ENCODE results near the gene RGR. TPM values are rescaled to one million over a fixed set of nuclear protein-coding genes. Genes with fewer than 3 reads are reported as not detected.

RGR gene
- total RNA-seq, 1 experiment from 2014 or later: not detected

GRCh38 chr10:84202349-84202748 is 42.5 kb upstream of the RGR start:
- Histone ChIP-seq H3K27ac (ENCODE audit: low read length) (no peak overlapping the region), H3K9me3 (ENCODE audit: control insufficient read depth, insufficient read depth, low read depth, low read length) (no peaks in the 10 kb centered on the region), H3K4me3 (ENCODE audit: low read depth in 2 of 2, low read length in 2 of 2) (no peak overlapping the region), H3K27me3 (ENCODE audit: control insufficient read depth, insufficient read depth, low read length) (peaks cover 18% of the 10 kb centered on the region), H3K36me3 (ENCODE audit: control insufficient read depth, insufficient read depth, low read length) (no peaks in the 10 kb centered on the region), H3K4me1 (ENCODE audit: control insufficient read depth, insufficient read depth, low read length) (no peaks in the 10 kb centered on the region)
- POLR2A ChIA-PET: no interaction called here
- ATAC-seq (0 out of 2 replicates have a peak, but pooled peaks have one; percentile 26), DNase-seq (ENCODE audit: low read depth, low spot score) (no peak)
- in situ Hi-C loops (cut with HindIII; ENCODE audit: low pct_unique_long_range_greater_than_20kb, low sequenced_read_pairs): no loop called here
- no peak for TF ChIP-seq TCF7L2 (IDR thresholded peaks at IDR 0.05; ENCODE audit: low read depth, low read length)
- no peak for TF ChIP-seq SIN3A (IDR thresholded peaks at IDR 0.05; ENCODE audit: borderline replicate concordance, insufficient read depth, low read depth, low read length)
- no peak for TF ChIP-seq REST (IDR thresholded peaks at IDR 0.05; ENCODE audit: insufficient read depth in 1 of 2, low read depth in 2 of 2, low read length in 1 of 2)
- no peak for TF ChIP-seq POLR2AphosphoS5 (IDR thresholded peaks at IDR 0.05; ENCODE audit: low read depth, low read length)
- no peak for TF ChIP-seq CTCF (IDR thresholded peaks at IDR 0.05)
- CTCF ChIA-PET: interaction anchor here (0.6 to 1.2 kb wide), 2 partner anchors 36 to 54 kb away, joined by 3 to 4 read pairs; no protein-coding TSS in a partner anchor
- intact Hi-C loops (cut with micrococcal nuclease; ENCODE audit: unreplicated experiment): no loop called here
- BruUV-seq (replicated peaks): no TSS peak

GRCh38 chr10:84204122-84204521 is 40.7 kb upstream of the RGR start:
- POLR2A ChIA-PET: no interaction called here
- no peaks in the 10 kb centered on the region for H3K36me3 ChIP-seq (ENCODE audit: control insufficient read depth, insufficient read depth, low read length)

More at GRCh38 chr10:84204122-84204521, 40.7 kb upstream of the RGR start:
- CTCF ChIA-PET: interaction anchor here (1.4 kb wide), 1 partner anchor 56 kb away, joined by 4 read pairs; no protein-coding TSS in a partner anchor
- in situ Hi-C loops (cut with HindIII; ENCODE audit: low pct_unique_long_range_greater_than_20kb, low sequenced_read_pairs): no loop called here
- DNase-seq (ENCODE audit: low read depth, low spot score): no peak
- Histone ChIP-seq H3K4me1 (ENCODE audit: control insufficient read depth, insufficient read depth, low read length) (no peaks in the 10 kb centered on the region), H3K4me3 (ENCODE audit: low read depth in 2 of 2, low read length in 2 of 2) (no peak overlapping the region), H3K27ac (ENCODE audit: low read length) (no peak overlapping the region), H3K9me3 (ENCODE audit: control insufficient read depth, insufficient read depth, low read depth, low read length) (no peaks in the 10 kb centered on the region), H3K27me3 (ENCODE audit: control insufficient read depth, insufficient read depth, low read length) (peaks cover 16% of the 10 kb centered on the region)
- intact Hi-C loops (cut with micrococcal nuclease; ENCODE audit: unreplicated experiment): no loop called here
- TF ChIP-seq CTCF (IDR thresholded peaks at IDR 0.05): peak; percentile 73
- TF ChIP-seq TCF7L2 (IDR thresholded peaks at IDR 0.05; ENCODE audit: low read depth, low read length): no peak
- no TSS peak for BruUV-seq (replicated peaks)
- ATAC-seq: no peak
